ENCODE measurements around the gene COG3.

COG3 gene

DNA sequence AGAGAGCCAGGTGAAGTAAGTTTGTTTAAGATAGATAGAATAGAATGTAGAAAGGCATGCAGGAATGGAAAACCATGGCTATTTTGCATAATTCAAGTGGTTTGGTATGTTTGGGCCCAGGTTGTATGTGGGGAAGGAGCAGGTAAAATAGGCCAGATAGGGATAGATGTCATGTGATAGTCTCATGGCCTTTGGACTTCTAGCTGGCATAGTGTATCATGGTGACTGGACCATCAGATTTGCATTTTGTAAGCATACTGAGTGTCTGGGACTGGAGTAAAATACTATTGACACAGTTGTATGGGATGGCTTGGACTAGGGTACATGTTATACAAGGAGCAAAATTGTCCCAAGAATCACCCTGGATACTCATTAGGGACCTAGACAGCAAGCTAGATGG is 38.9 kb downstream of the COG3 start:
- DNase-seq (ENCODE audit: low read depth), result no peak

DNA sequence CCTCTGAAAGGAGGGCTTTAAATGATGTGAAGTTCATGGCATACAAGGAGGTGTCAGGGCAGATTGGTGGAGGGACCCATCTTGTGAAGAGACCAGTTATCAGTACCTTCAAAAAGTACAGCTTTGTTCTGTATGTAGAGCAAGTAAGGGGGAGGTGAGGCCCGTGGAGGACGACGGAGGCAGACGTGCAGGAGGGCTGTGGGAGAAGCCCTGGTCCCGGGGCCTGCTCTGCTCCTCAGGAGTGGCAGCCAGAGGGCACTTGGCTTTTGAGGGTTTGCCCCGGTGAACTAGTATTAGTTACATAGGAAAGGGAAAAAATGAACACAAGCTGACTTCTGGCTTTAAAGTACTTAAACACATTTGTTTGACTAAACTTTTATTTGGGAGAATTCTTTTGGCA is 42.1 kb downstream of the COG3 start:
- no peak for DNase-seq (ENCODE audit: low read depth)

GRCh38 chr13:45508776-45509175 is 44.0 kb downstream of the COG3 start:
- no peak for DNase-seq (ENCODE audit: low read depth)

- DNase-seq (ENCODE audit: low read depth), result no peak
Observed at GRCh38 chr13:45510672-45511071, 45.9 kb downstream of the COG3 start.

DNA sequence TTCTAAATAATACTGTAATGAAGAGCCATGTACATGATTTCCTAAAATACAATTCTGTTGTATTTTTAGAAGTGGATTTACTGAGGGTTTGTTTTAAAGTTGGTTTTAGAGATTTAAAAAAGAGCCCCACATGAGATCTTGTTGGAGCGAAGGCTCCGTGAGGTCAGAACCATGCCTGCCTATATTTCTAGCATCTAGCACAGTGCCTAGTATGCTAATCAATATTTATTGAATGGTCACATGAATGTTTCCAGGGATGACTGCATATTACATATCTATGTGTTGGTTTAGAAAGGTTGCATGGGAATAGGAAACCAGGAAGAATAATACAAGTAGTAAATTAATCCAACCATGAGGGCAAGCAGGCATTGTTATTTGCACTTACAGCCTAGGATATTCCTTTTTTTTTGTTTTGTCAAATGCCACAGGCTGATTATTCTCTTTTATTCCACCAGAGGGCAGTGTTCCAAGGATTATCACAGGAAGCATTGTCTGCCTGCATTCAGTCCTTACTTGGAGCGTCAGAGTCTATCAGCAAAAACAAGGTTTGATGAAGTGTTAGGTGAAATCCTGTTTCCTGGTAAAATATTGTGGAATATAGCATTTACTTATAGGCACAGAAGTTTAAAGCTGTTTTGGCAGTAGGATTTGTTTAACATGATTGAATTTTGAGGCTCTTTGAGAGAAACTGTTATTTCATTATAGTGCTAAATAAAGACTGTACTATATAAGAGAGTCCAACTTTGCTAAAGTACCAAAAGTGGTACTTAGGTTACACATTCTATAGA is 46.8 kb downstream of the COG3 start:
- DNase-seq (ENCODE audit: low read depth), result peak; percentile 75

- DNase-seq (ENCODE audit: low read depth), result peak; percentile 11
Observed at GRCh38 chr13:45512098-45512496, 47.4 kb downstream of the COG3 start.

GRCh38 chr13:45516757-45517156 is 52.0 kb downstream of the COG3 start:
- no peak for DNase-seq (ENCODE audit: low read depth)

DNA sequence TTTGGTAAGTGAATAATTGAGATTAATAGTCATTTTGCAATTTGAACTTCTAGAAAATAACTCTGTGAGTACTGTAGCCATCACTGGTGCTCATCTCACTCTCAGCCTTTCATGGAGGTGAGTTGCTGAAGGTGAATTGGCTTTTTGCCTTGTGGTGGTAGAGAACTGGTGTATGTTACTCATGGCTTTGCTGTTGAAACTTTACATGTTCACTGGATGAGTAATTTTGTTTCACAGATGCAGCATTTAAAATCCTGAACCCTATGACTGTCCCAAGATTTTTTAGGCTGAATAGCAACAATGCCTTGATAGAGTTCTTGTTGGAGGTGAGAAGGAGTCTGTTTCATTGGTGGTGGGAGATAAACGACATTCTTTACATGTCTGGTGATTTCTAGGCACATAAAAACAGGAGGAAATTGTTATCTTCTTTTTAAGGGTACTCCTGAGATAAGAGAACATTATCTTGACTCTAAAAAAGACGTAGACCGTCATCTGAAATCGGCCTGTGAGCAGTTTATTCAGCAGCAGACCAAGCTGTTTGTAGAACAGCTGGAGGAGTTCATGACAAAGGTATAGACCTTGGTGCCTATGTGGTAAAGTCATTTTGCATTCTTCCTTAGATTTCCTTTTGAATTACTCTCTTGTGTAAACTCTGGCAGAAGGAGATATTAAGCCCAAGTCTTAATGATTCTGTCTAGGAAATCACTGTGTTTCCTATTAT is 53.9 kb downstream of the COG3 start:
- DNase-seq (ENCODE audit: low read depth), result peak; percentile 51

- no peak for DNase-seq (ENCODE audit: low read depth)
Observed at GRCh38 chr13:45519493-45519892, 54.8 kb downstream of the COG3 start.

- DNase-seq (ENCODE audit: low read depth), result peak; percentile 82
Observed at GRCh38 chr13:45521297-45521696, 56.6 kb downstream of the COG3 start.

GRCh38 chr13:45522571-45522970 is 57.8 kb downstream of the COG3 start:
- peak; percentile 78 for DNase-seq (ENCODE audit: low read depth)

GRCh38 chr13:45527699-45528462 is 63.1 kb downstream of the COG3 start:
- peak; percentile 25 for DNase-seq (ENCODE audit: low read depth)

- DNase-seq (ENCODE audit: low read depth), result no peak
Observed at GRCh38 chr13:45529758-45530157, 65.0 kb downstream of the COG3 start.

- no peak for DNase-seq (ENCODE audit: low read depth)
Observed at GRCh38 chr13:45534604-45535003, 69.9 kb downstream of the COG3 start.

- DNase-seq (ENCODE audit: low read depth), result no peak
Observed at GRCh38 chr13:45536224-45536623, 71.5 kb downstream of the COG3 start.

DNA sequence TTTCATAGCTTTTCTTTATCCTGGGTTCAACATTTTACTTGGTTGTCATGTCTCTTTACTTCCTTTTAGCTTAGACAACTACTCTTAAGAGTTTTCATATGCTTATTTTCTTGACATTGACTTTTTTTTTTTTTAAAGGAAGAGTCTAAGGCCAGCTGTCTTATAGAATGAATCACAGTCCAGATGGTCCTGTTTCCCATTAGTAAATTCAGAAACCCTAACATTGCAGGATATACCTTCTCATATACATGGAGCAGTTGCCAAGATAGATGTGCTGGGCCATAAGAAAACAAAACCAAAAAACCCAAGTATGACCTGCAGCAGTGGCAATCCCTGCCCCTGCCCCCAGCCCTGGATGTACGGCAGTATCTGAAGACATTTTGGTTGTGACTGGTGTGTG is 72.8 kb downstream of the COG3 start:
- DNase-seq (ENCODE audit: low read depth), result peak; percentile 14

GRCh38 chr13:45538382-45538781 is 73.6 kb downstream of the COG3 start:
- DNase-seq (ENCODE audit: low read depth), result no peak

DNA sequence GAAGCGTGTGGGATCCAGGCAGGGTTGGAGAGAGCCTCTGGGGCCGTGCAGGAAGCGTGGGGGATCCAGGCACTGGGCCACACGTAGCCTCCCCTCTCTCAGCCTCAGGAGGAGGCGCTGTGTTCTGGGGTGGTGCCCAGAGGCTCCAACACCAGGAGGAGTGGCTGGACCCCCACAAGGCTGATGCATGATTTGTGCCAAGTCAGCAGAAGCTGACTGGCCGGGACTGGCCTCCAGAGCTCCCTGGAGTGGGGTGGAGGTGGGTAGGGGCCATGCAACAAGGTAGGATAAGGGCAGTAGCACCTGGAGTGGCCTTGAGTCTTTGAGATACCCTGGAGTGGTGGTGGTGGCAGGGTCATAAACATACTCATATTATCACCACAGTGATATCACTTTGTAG is 75.5 kb downstream of the COG3 start:
- no peak for DNase-seq (ENCODE audit: low read depth)

- DNase-seq (ENCODE audit: low read depth), result no peak
Observed at GRCh38 chr13:45540864-45541263, 76.1 kb downstream of the COG3 start.

DNA sequence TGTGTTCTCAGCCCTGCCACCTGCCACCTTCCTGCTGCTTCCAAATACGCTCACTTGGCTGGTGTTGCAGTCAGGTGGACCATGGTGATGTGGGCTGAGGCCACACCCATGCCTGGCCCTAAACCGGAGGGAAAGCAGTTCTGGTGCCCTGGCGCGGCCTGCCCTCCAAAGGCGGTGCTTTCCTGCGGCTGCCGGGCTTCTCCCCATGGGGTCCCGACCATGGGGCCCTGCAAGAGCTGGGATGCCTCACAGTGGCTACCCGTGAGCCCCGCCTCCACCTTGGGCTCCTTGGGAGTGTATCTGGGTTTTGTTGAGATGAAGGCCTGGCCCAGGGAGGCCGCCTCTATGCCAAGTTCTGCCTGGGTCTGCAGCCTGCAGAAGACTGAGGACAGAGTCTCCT is 77.1 kb downstream of the COG3 start:
- DNase-seq (ENCODE audit: low read depth), result no peak

DNA sequence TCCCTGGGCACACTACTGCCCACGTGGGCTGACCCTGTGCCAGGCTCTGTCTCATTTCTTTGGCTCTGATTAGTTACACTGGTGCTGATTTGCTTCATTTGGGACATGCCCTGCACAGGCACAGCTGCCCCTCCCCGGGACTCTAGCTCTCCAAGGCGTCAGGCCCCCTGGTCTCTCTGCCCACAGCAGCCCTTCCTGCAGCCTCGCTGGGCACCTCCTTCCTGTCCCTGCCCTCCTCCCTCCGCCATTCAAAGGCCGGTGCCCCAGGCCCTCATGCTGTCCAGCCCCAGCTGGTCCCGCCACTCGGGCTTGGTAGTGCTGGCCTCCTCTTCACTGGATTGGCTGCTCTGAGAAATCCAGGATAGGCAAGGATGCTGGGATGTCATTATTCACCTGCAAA is 77.7 kb downstream of the COG3 start:
- no peak for DNase-seq (ENCODE audit: low read depth)

DNA sequence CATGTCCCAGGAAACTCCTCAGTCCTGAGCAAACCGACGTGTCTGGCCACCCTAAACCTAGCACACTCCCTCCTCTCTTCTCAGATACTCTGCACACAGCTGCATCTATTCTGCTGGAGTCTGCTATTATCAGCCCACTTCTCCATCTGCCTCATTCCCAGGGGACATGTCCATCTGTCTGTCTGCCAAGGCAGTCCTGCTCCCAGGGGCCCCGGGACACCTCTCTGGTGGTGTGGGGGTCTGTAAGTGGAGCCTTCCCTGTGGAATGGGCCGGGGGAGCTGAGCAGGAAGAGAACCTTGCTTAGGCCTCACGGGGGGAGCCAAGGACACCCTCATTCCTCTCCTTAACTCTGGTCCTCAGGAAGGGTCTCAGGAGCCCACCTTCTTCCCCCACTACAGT is 78.1 kb downstream of the COG3 start:
- no peak for DNase-seq (ENCODE audit: low read depth)

DNA sequence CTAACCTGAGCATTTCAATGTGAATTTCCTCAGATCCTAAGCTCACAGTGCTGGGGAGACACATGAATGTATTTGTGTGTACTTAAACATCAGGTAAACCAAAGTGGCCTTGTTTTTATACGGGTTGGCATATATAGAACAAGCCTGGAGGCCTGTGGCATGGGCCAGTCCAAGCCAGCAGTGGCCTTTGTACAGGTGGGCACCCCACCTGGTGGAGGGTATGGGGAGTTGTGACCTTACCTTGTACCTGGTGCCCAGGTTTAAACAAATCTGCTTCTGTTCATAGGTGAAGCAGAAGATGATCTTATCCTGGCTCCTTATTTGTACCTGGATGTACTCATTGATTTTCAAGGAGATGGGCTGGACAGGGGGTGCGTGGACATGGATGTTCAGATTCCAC is 79.8 kb downstream of the COG3 start:
- DNase-seq (ENCODE audit: low read depth), result no peak

Data from EH (cell line).